ENCODE data around the gene TPTE2.
"Not testable (repeated sequence)": the region's sequence is repeated elsewhere in the genome, so short reads cannot be mapped to it uniquely, and the experiment has no call there.

TPTE2 gene

DNA sequence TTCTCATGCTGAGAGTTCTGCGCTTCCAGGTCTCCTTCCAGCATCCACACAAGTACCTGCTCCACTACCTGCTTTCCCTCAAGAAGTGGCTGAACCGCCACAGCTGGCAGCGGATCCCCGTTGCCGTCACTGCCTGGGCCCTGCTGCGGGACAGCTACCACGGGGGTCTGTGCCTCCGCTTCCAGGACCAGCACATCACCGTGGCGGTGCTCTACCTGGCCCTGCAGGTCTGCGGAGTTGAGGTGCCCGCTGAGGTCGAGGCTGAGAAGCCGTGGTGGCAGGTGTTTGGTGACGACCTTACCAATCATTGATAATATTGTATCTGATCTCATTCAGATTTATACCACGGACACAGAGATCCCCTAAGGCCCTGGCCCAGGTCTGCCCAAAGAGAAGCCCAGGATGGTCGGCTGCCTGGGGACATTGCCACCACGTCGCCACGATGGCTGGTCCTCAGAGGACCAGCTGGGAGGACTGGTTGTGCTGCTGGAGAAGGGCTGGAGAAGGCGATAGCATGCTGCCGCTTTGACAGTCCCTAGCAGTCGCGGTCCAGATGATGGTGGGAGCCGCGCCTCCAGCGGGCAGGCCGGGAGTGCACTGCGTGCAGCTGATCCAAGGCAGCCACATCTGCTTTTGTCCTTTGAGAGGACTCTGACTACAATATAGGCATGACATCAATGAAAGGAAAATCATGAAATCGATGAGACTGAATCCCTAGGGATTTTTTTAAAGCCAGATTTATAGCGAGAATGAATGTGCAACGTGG lies 178.4 kb downstream of the TPTE2 start:
- not testable (repeated sequence) for H3K4me3 ChIP-seq (ENCODE audit: low read depth, low read length); DNase-seq (ENCODE audit: low read depth)

DNA sequence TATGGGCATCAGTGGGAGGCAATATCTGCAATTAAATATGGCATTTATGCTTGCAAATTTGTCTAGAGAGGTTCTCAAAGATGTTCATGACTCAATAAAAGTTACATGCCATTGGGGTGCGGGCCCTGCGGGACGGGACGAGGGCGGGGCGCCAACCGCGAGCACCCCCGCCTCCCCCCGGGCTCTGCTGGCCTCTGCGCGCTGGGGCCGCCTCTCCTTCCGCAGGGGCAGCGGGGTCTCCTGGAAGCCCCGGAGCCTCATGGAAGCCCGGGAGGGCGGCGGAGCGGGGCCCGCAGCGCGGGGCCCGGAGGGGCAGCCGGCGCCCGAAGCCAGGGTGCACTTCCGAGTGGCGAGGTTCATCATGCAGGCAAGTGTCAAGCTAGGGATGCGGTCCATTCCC lies 179.2 kb downstream of the TPTE2 start:
- DNase-seq (ENCODE audit: low read depth), result no peak
- H3K4me3 ChIP-seq (ENCODE audit: low read depth, low read length), result no peak overlapping the region
- no peak for TF ChIP-seq CTCF (IDR thresholded peaks at IDR 0.05; ENCODE audit: control insufficient read depth, extremely low read depth, insufficient read depth)
